ENCODE measurements around the gene AAMP. TPM values are rescaled to one million over a fixed set of nuclear protein-coding genes. Genes with fewer than 3 reads are reported as not detected.

The AAMP gene
- total RNA-seq, 2 donors from 2014 or later: 96.1 to 137 TPM

GRCh38 chr2:218271487-218271797, 1.5 kb upstream of the AAMP start:
- H3K36me3 ChIP-seq: peaks cover 17% of the 10 kb centered on the region
- H3K4me1 ChIP-seq: peaks cover 24% of the 10 kb centered on the region

GRCh38 chr2:218270721-218271486, 967 bp upstream of the AAMP start:
- Histone ChIP-seq H3K27ac (peak overlapping the region; percentile 82), H3K4me3 (peak overlapping the region; percentile 81), H3K36me3 (peaks cover 13% of the 10 kb centered on the region), H3K9ac (ENCODE audit: low read depth in 2 of 2, low read length in 2 of 2) (peak overlapping the region; percentile 68 to 95), H3K9me3 (no peaks in the 10 kb centered on the region), H3K27me3 (no peaks in the 10 kb centered on the region), H3K4me1 (peaks cover 24% of the 10 kb centered on the region)
- intact Hi-C loops (cut with DNase I): no loop called here
- no peak for DNase-seq
- no peak for TF ChIP-seq CTCF (IDR thresholded peaks at IDR 0.05)

More at GRCh38 chr2:218271487-218271797, 1.5 kb upstream of the AAMP start:
- Histone ChIP-seq H3K9me3 (no peaks in the 10 kb centered on the region), H3K4me3 (peak overlapping the region; percentile 81), H3K27me3 (no peaks in the 10 kb centered on the region), H3K9ac (ENCODE audit: low read depth in 2 of 2, low read length in 2 of 2) (peak overlapping the region; percentile 68 to 95), H3K27ac (peak overlapping the region; percentile 82)
- TF ChIP-seq CTCF (IDR thresholded peaks at IDR 0.05): no peak
- peak; percentile 71 for DNase-seq
- intact Hi-C loops (cut with DNase I): no loop called here

GRCh38 chr2:218267259-218267658, 2.7 kb downstream of the AAMP start:
- Histone ChIP-seq H3K9ac (ENCODE audit: low read depth in 2 of 2, low read length in 2 of 2) (no peak overlapping the region), H3K4me1 (peaks cover 24% of the 10 kb centered on the region), H3K27ac (no peak overlapping the region), H3K9me3 (no peaks in the 10 kb centered on the region), H3K36me3 (no peaks in the 10 kb centered on the region), H3K4me3 (no peak overlapping the region), H3K27me3 (no peaks in the 10 kb centered on the region)
- intact Hi-C loops (cut with DNase I): no loop called here
- TF ChIP-seq CTCF (IDR thresholded peaks at IDR 0.05): no peak
- no peak for DNase-seq

GRCh38 chr2:218266316-218266979, 3.5 kb downstream of the AAMP start:
- no peak overlapping the region for H3K27ac ChIP-seq
- no peak for DNase-seq
- no peaks in the 10 kb centered on the region for H3K9me3 ChIP-seq
- H3K4me1 ChIP-seq: peaks cover 21% of the 10 kb centered on the region
- intact Hi-C loops (cut with DNase I): no loop called here
- H3K4me3 ChIP-seq: no peak overlapping the region
- H3K9ac ChIP-seq (ENCODE audit: low read depth in 2 of 2, low read length in 2 of 2): no peak overlapping the region
- no peaks in the 10 kb centered on the region for H3K36me3 ChIP-seq
- no peak for TF ChIP-seq CTCF (IDR thresholded peaks at IDR 0.05)
- H3K27me3 ChIP-seq: no peaks in the 10 kb centered on the region

GRCh38 chr2:218265626-218266025, 4.3 kb downstream of the AAMP start:
- intact Hi-C loops (cut with DNase I): no loop called here
- Histone ChIP-seq H3K4me1 (peaks cover 28% of the 10 kb centered on the region), H3K9ac (ENCODE audit: low read depth in 2 of 2, low read length in 2 of 2) (peak overlapping the region in 1 of 2 donors; percentile 60), H3K27me3 (no peaks in the 10 kb centered on the region), H3K27ac (peak overlapping the region; percentile 82), H3K36me3 (no peaks in the 10 kb centered on the region), H3K9me3 (no peaks in the 10 kb centered on the region), H3K4me3 (no peak overlapping the region)
- no peak for DNase-seq
- no peak for TF ChIP-seq CTCF (IDR thresholded peaks at IDR 0.05)

Measured in colonic mucosa (tissue), 4 donors.